Stomach smooth muscle (tissue), 2 donors: Measurements from ENCODE around the gene TUBB.

Source experiments
- H3K27ac ChIP-seq: one replicate; pipeline ENCODE4 v1.7.0; 2013; ENCODE audit warnings: mild to moderate bottlenecking, low read length, inconsistent platforms
- H3K27me3 ChIP-seq, 2 donors: one replicate each; pipeline ENCODE4 v1.7.0; 2013; ENCODE audit warnings: low read length in 2 of 2; ENCODE audit not compliant: insufficient read depth in 2 of 2, control insufficient read depth in 1 of 2
- H3K36me3 ChIP-seq, 2 donors: one replicate each; pipeline ENCODE4 v1.7.0; 2013; ENCODE audit warnings: low read length in 2 of 2; ENCODE audit not compliant: control insufficient read depth in 2 of 2, insufficient read depth in 2 of 2
- H3K4me1 ChIP-seq: one replicate; pipeline ENCODE4 v1.7.0; 2013; ENCODE audit warnings: low read length; ENCODE audit not compliant: control insufficient read depth, insufficient read depth
- H3K4me3 ChIP-seq, 2 donors: one replicate each; pipeline ENCODE4 v1.7.0; 2013; ENCODE audit warnings: low read length in 2 of 2
- H3K9ac ChIP-seq, 2 donors: one replicate each; pipeline ENCODE4 v1.7.0; 2013; ENCODE audit warnings: low read length in 2 of 2, mild to moderate bottlenecking in 1 of 2
- H3K9me3 ChIP-seq, 2 donors: one replicate each; pipeline ENCODE4 v1.7.0; 2013; ENCODE audit warnings: low read length in 2 of 2; ENCODE audit not compliant: control insufficient read depth in 2 of 2
- donor health status: healthy.
- donor health status: Pancreatic carcinoma.

Gene TUBB

DNA sequence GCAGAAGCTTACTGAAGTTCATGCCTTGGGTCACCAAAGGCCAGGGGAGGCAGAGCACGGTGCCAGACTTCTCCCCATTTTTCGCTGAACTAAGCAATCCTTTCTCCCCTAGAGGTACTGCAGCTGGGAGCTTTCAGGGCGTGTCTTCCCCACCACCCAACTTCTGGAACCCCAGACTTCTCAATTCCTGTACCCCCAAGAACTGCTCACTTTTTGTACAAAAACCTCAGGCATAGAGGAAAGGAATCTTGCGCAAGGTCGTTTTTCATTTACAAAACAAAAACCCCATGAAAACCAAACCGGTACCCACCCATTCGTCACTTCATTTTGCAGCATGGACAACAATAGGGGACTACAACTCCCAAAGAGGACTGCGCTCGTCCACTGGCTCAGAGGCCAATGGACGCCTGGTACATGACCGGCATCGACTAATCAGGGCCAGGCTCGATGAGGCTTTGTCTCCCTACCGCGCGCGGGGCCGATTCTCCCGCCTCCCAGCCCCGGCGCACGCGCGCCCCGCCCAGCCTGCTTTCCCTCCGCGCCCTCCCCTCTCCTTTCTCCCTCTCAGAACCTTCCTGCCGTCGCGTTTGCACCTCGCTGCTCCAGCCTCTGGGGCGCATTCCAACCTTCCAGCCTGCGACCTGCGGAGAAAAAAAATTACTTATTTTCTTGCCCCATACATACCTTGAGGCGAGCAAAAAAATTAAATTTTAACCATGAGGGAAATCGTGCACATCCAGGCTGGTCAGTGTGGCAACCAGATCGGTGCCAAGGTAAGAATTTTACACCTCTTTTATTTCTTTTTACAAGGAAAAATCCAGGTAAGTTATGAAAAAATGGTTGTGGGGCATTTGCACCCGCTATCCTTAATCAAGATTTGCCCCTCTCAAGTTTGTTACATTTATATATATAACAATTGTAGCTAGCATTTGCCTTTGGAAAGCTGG is at the start of gene TUBB:
Gene TUBB (plus strand): TSS at position 562 of the 947 bp plus-strand sequence. CDS start 155 bp downstream, at position 717.
- Histone ChIP-seq H3K9ac (peak within 1 kb of the TSS; percentile 79 to 90), H3K27me3 (no peaks in the 10 kb centered on the region), H3K9me3 (no peaks in the 10 kb centered on the region), H3K4me3 (peak within 1 kb of the TSS; percentile 92 to 93), H3K4me1 (peaks cover 43% of the 10 kb centered on the region), H3K27ac (peak within 1 kb of the TSS; percentile 85), H3K36me3 (peaks cover 16 to 20% of the 10 kb centered on the region in 2 donors)

DNA sequence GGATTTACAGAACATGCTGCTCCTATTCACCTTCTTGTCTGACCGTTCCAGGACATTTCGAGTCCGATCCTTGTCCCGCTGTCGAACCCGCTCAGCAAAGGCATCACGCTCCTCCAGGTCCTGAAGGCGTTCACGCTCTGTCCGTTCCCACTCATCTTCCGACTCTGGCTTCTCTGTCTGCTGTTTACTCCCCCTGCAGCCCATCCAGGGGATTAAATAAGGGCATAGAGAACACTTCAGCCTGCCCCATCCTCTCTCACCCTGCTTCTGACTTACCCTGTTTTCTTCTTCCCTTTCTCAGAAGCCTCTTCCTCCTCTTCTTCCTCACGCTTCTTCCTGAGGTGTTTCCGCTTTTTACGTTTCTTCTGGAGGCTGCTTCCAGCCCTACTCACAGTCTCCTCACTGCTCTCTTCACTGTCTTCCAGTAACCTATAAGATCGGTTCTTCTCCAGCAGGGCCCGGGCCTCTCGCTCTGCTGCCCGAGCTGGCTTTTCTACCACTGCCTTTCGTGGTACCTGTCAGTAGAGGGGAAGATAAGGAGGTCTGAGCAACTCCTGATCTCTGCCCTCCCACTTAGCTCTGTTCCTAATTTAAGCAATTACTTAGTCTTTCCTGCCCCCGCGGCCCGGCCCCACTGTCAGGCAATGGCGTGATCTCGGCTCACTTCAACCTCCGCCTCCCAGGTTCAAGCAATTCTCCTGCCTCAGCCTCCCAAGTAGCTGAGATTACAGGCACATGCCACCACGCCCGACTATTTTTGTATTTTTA is 49.2 kb upstream of the TUBB start:
- H3K4me1 ChIP-seq: peaks cover 14% of the 10 kb centered on the region
- peaks cover 18 to 27% of the 10 kb centered on the region in 2 donors for H3K36me3 ChIP-seq
- no peak overlapping the region for H3K9ac ChIP-seq
- no peaks in the 10 kb centered on the region for H3K27me3 ChIP-seq
- peak overlapping the region in 1 of 2 donors; percentile 15 for H3K4me3 ChIP-seq
- no peaks in the 10 kb centered on the region for H3K9me3 ChIP-seq
- H3K27ac ChIP-seq: no peak overlapping the region

- Histone ChIP-seq H3K27ac (peak within 1 kb of the TSS; percentile 58), H3K9ac (peak within 1 kb of the TSS; percentile 87 to 95), H3K27me3 (no peaks in the 10 kb centered on the region), H3K36me3 (peaks cover 28 to 40% of the 10 kb centered on the region in 2 donors), H3K9me3 (no peaks in the 10 kb centered on the region), H3K4me3 (peak within 1 kb of the TSS; percentile 99 to 100), H3K4me1 (peaks cover 14% of the 10 kb centered on the region)
These were observed 47.5 kb upstream of the TUBB start, which contains the start of gene DHX16 for GRCh38 chr6:30672445-30673253. Gene DHX16, minus strand, starts transcription at chr6:30673006. Its CDS starts 165 bp downstream, at chr6:30672841.

GRCh38 chr6:30676660-30677285 is 43.4 kb upstream of the TUBB start:
- H3K27ac ChIP-seq: peak overlapping the region; percentile 6
- H3K36me3 ChIP-seq: peaks cover 24 to 34% of the 10 kb centered on the region in 2 donors
- H3K4me3 ChIP-seq: no peak overlapping the region
- peak overlapping the region in 1 of 2 donors; percentile 36 for H3K9ac ChIP-seq
- H3K27me3 ChIP-seq: no peaks in the 10 kb centered on the region
- H3K9me3 ChIP-seq: no peaks in the 10 kb centered on the region
- H3K4me1 ChIP-seq: peaks cover 36% of the 10 kb centered on the region

- Histone ChIP-seq H3K4me1 (peaks cover 50% of the 10 kb centered on the region), H3K27ac (peak overlapping the region; percentile 98), H3K36me3 (peaks cover 24 to 34% of the 10 kb centered on the region in 2 donors), H3K9me3 (no peaks in the 10 kb centered on the region), H3K27me3 (no peaks in the 10 kb centered on the region), H3K9ac (peak overlapping the region in 1 of 2 donors; percentile 64), H3K4me3 (peak overlapping the region in 1 of 2 donors; percentile 96)
These were observed 41.0 kb upstream of the TUBB start for GRCh38 chr6:30678964-30679726.

DNA sequence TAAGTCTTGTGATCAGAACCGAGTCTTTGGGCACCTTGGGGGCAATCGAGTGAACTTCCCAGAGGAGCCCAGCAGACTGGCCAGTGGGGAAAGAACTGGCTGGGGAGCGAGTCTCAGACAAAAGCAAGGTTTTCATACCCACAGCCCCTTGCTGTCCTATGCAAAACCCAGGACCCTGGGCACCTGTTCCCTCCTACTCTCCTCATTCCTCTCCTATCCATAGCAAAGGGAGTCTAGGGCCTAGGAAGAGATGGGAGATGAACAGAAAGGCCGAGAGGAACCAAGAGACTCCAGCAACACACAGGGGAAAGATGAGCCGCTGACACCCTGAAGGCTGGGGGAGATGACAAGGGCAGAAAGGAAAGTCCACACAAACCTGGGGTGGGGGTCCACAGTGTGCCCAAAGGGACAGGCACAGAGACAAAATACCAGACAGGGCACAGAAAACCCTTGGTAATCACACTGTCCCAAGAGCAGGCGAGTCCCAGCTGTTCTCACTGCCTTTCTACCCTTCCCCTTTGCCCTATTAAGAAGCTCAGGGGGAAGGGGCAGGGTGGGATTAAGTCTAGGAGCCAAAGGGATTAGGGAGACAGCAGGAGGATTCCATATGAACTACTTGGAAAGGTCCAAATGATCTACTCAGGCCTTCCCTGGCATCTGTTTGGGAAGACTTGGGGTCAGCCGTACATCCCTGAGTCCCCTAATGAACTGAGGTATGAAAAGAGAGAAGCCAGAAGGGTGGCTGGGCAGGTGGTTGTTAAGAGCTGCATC is 40.2 kb upstream of the TUBB start:
- peaks cover 24 to 34% of the 10 kb centered on the region in 2 donors for H3K36me3 ChIP-seq
- H3K9ac ChIP-seq: peak overlapping the region; percentile 8 to 64
- no peaks in the 10 kb centered on the region for H3K27me3 ChIP-seq
- H3K4me3 ChIP-seq: peak overlapping the region; percentile 1 to 96
- no peaks in the 10 kb centered on the region for H3K9me3 ChIP-seq
- H3K4me1 ChIP-seq: peaks cover 57% of the 10 kb centered on the region
- peak overlapping the region; percentile 98 for H3K27ac ChIP-seq

- H3K4me3 ChIP-seq: peak overlapping the region; percentile 78 to 96
- H3K27ac ChIP-seq: peak overlapping the region; percentile 98
- peaks cover 71% of the 10 kb centered on the region for H3K4me1 ChIP-seq
These were observed 38.4 kb upstream of the TUBB start for GRCh38 chr6:30681766-30682142.

DNA sequence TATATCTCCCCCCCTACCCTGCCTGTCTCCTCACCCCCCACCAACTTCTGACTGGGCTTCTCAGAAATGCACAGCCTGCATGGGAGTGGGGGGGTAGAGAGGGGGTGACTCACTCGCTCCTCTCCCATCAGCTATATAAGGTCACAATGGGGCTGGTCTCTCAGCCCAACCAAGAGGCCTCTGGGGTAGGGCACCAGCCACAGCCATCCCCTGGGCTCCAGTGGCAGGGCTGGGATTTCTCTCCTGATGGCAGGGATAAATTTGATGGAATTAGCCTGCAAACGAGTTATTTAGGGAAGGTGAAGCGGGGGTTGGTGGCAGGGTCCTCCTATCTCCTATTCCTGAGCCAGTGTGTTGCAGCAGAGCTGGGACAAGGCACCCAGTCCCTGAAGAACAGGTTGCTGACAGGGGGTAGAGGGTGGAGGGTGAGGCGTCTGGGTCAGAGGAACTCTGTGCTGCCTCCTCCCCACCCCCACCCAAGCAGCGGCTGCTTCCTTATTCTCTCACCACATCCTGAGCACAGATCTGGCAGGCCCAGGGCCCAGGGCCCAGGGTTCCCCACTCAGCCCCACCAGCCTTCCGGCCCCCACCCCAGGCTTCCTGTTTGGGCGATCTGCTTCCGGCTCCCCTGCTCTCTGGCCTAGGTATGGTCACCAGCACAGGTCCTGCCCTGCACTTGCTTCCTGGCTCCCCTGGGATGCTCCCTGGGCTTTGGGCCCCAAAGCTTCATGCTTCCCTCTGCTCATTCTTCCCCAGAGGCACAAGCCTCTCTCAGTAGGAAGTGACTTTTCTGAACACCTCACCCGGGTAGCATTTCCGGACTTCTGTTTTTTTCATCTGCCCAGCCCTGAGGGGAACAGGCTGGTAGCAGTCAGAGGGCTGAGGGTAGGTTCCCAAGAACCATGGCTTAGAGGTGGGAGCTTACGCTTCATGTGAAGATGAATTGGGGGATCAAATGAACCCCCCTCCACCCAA is 37.7 kb upstream of the TUBB start:
- peaks cover 71% of the 10 kb centered on the region for H3K4me1 ChIP-seq

More at GRCh38 chr6:30681766-30682142, 38.4 kb upstream of the TUBB start:
- peak overlapping the region; percentile 94 to 97 for H3K9ac ChIP-seq
- peaks cover 13 to 23% of the 10 kb centered on the region in 2 donors for H3K36me3 ChIP-seq
- no peaks in the 10 kb centered on the region for H3K27me3 ChIP-seq
- no peaks in the 10 kb centered on the region for H3K9me3 ChIP-seq

More for the DNA sequence above, 37.7 kb upstream of the TUBB start:
- peak overlapping the region; percentile 78 to 96 for H3K4me3 ChIP-seq
- H3K9me3 ChIP-seq: no peaks in the 10 kb centered on the region
- peaks cover 8 to 16% of the 10 kb centered on the region in 2 donors for H3K36me3 ChIP-seq
- peak overlapping the region; percentile 98 for H3K27ac ChIP-seq
- no peaks in the 10 kb centered on the region for H3K27me3 ChIP-seq
- peak overlapping the region; percentile 94 to 97 for H3K9ac ChIP-seq
